Gastrocnemius medialis (tissue), 4 donors: ENCODE measurements around the gene ERC1.

ENCODE experiments used
- CTCF ChIP-seq, 5 experiments: fragments of 450-650 bp in 3 of 5; fragments of 200-600 bp in 2 of 5; sonication (generic) in 2 of 5; IDR thresholded peaks in 4 of 5; conservative IDR thresholded peaks in 1 of 5; 1 replicate in 4 of 5; 2 replicates in 1 of 5; pipeline ENCODE4 v1.5.1; 2016 to 2019; ENCODE audit warnings: antibody characterized with exemption in 5 of 5, mild to moderate bottlenecking in 3 of 5, moderate library complexity in 3 of 5
- POLR2A ChIP-seq, 2 donors: fragments of 450-650 bp; IDR thresholded peaks; one replicate each; pipeline ENCODE4 v1.6.1; 2017; ENCODE audit warnings: antibody characterized with exemption in 2 of 2, mild to moderate bottlenecking in 2 of 2, moderate library complexity in 2 of 2

- TF ChIP-seq CTCF (IDR thresholded peaks at IDR 0.05 in 4 of 5, conservative IDR thresholded peaks at IDR 0.05 in 1 of 5) (no peak), POLR2A (IDR thresholded peaks at IDR 0.05) (no peak)
Measured at GRCh38 chr12:1186298-1186697, 195.3 kb downstream of the ERC1 start.
